BJ (cell line): ENCODE measurements around the gene STRADB. TPM values are rescaled to one million over a fixed set of nuclear protein-coding genes. Genes with fewer than 3 reads are reported as not detected.
"Not testable (repeated sequence)": the region's sequence is repeated elsewhere in the genome, so short reads cannot be mapped to it uniquely, and the experiment has no call there.

Source experiments
- CTCF ChIA-PET: fragments of 350-600 bp; formaldehyde crosslinking; extraction: SDS; loops from one replicate; lab custom pipeline; 2021; ENCODE audit warnings: antibody characterized with exemption, inconsistent platforms; lab: Yijun Ruan, JAX
- POLR2A ChIA-PET: fragments of 300-600 bp; sonication (Branson Sonifier 250); formaldehyde crosslinking; extraction: SDS; loops from one replicate; lab custom pipeline; 2021; ENCODE audit warnings: antibody characterized with exemption; lab: Charles Lee
- DNase-seq: peaks from one replicate; pipeline ENCODE4 v3.0.0-alpha.2; 2011; ENCODE audit warnings: low read depth
- H3K27me3 ChIP-seq: 2 replicates; pipeline ENCODE4 v1.6.0; 2011; ENCODE audit warnings: low read length; ENCODE audit not compliant: control insufficient read depth, insufficient read depth
- H3K36me3 ChIP-seq: 2 replicates; pipeline ENCODE4 v1.5.1; 2011; ENCODE audit warnings: low read length; ENCODE audit not compliant: control insufficient read depth, insufficient read depth
- H3K4me3 ChIP-seq: 2 replicates; pipeline ENCODE4 v1.5.1; 2011; ENCODE audit warnings: low read depth, mild to moderate bottlenecking, control low read depth, low read length
- polyA plus RNA-seq: library from polyadenylated mRNA; depleted of rRNA; stranded (reverse); fragments of >200 nt; gene quantifications from 2 replicates; pipeline ENCODE4 v1.2.3, GENCODE V29; 2011
- TF ChIP-seq, protein P1 (sequence below): IDR thresholded peaks from 2 replicates; pipeline ENCODE4 v1.5.1; 2011; ENCODE audit warnings: low read depth, mild to moderate bottlenecking, control low read depth, inconsistent platforms, low read length, moderate library complexity; ENCODE audit not compliant: insufficient read depth

The STRADB gene
- polyA plus RNA-seq, 1 experiment, result 18.2 TPM

- POLR2A ChIA-PET, result no interaction called here
- Histone ChIP-seq H3K36me3 (0 out of 2 replicates have a peak, but pooled peaks cover 1% of the 10 kb centered on the region), H3K4me3 (no peak overlapping the region), H3K27me3 (no peaks in the 10 kb centered on the region)
- CTCF ChIA-PET, result no interaction called here
- TF ChIP-seq, protein P1, sequence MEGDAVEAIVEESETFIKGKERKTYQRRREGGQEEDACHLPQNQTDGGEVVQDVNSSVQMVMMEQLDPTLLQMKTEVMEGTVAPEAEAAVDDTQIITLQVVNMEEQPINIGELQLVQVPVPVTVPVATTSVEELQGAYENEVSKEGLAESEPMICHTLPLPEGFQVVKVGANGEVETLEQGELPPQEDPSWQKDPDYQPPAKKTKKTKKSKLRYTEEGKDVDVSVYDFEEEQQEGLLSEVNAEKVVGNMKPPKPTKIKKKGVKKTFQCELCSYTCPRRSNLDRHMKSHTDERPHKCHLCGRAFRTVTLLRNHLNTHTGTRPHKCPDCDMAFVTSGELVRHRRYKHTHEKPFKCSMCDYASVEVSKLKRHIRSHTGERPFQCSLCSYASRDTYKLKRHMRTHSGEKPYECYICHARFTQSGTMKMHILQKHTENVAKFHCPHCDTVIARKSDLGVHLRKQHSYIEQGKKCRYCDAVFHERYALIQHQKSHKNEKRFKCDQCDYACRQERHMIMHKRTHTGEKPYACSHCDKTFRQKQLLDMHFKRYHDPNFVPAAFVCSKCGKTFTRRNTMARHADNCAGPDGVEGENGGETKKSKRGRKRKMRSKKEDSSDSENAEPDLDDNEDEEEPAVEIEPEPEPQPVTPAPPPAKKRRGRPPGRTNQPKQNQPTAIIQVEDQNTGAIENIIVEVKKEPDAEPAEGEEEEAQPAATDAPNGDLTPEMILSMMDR, result no peak
- DNase-seq, result no peak
Measured at GRCh38 chr2:201470821-201471731, 19.5 kb downstream of the STRADB start.

- TF ChIP-seq, protein P1, result no peak
- no peak for DNase-seq
- Histone ChIP-seq H3K4me3 (no peak overlapping the region), H3K36me3 (0 out of 2 replicates have a peak, but pooled peaks cover 1% of the 10 kb centered on the region), H3K27me3 (no peaks in the 10 kb centered on the region)
- POLR2A ChIA-PET, result no interaction called here
- CTCF ChIA-PET, result no interaction called here
Measured at GRCh38 chr2:201471732-201472393, 20.3 kb downstream of the STRADB start.

DNA sequence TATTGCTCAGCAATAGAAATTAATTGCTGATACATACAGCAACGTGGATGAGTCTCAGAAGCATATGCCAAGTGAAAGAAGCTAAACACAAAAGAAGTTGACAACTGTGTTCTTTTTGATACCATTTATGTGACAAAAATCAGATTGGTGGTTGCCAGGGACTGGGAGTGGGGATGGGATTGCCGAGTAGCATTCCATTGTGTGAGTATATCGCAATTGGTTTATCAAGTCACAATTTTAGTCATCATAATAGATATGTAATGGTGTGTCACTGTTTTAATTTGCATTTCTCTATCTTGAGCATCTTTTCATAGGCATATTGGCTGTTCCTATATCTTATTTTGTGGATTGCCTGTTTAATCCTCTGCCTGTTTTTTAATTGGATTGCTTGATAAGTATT lies 20.9 kb downstream of the STRADB start:
- H3K36me3 ChIP-seq, result 0 out of 2 replicates have a peak, but pooled peaks cover 1% of the 10 kb centered on the region
- POLR2A ChIA-PET, result no interaction called here

DNA sequence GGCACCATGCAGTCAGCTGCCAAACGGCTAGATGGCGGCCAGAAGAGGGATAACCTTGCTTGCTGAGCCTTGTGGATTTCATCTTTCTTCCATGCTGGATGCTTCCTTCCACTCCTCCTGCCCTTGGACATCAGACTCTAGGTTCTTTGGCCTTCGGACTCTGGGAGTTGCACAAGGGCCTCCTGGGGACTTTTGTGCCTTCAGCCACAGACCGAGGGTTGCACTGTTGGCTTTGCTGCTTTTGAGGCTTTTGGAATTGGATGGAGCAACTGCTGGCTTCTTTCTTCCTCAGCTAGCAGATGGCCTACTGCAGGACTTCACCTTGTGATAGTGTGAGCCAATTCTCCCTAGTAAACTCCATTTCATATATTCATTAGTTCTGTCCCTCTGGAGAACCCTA lies 31.0 kb downstream of the STRADB start:
- no peaks in the 10 kb centered on the region for H3K27me3 ChIP-seq
- TF ChIP-seq, protein P1, result no peak
- DNase-seq, result no peak
- no peak overlapping the region for H3K4me3 ChIP-seq
- no peaks in the 10 kb centered on the region; the same call in 1 of the 2 replicates for H3K36me3 ChIP-seq
- ChIA-PET CTCF (no interaction called here), POLR2A (no interaction called here)

More for the DNA sequence above, 20.9 kb downstream of the STRADB start:
- Histone ChIP-seq H3K27me3 (no peaks in the 10 kb centered on the region), H3K4me3 (no peak overlapping the region)
- TF ChIP-seq, protein P1, result no peak
- DNase-seq, result no peak
- CTCF ChIA-PET, result no interaction called here

DNA sequence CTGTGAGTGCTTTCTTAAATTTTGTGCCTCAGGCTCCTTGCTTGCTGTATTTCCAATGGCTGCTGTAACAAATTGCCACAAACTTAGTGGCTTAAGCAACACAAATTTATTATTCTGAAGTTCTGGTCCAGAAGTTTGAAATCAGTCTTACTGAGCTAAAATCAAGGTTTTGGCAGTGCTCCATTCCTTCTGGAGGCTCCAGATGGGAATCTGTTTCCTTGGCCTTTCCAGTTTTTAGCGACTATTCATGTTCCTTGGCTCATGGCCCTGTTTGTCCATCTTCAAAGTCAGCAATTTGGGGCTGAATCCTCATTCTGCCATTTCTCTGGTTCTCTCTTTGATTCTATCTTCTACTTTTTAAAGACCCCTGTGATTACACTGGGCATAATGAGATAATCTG lies 31.8 kb downstream of the STRADB start:
- no peak for DNase-seq
- ChIA-PET POLR2A (no interaction called here), CTCF (no interaction called here)
- H3K4me3 ChIP-seq, result no peak overlapping the region
- TF ChIP-seq, protein P1, result no peak
- H3K36me3 ChIP-seq, result no peaks in the 10 kb centered on the region; the same call in 1 of the 2 replicates
- no peaks in the 10 kb centered on the region for H3K27me3 ChIP-seq

GRCh38 chr2:201483758-201484157 lies 32.2 kb downstream of the STRADB start:
- H3K36me3 ChIP-seq, H3K4me3 ChIP-seq, POLR2A ChIA-PET, DNase-seq, CTCF ChIA-PET, H3K27me3 ChIP-seq: not testable (repeated sequence)
